ENCODE data around the gene TAS2R38.
"Not testable (repeated sequence)": the region's sequence is repeated elsewhere in the genome, so short reads cannot be mapped to it uniquely, and the experiment has no call there.

Gene TAS2R38

DNA sequence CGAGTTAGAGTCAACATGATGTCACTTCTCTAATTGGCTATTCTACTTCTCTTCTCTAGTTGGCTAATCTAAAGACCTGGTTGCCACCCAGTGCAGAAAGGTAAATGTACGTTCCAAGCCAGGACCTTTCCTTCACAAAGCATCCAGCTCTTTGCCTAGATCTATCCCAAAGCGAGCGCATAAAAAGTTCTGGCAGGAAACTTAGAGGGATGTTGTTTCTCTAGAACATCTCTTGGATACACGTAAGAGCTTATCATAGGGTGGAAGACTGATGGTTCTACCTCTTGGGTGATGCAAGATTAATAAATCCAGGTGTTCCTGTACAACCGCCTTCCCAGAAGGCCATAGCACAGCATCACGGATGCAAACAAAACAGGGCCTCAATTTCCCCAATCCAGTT is at the start of gene TAS2R38:
TAS2R38 (minus strand) TSS at position 101 of the 400 bp plus-strand sequence; CDS start at position 17, 84 bp downstream.
- no peak for DNase-seq (ENCODE audit: low read depth in 2 of 2)

DNA sequence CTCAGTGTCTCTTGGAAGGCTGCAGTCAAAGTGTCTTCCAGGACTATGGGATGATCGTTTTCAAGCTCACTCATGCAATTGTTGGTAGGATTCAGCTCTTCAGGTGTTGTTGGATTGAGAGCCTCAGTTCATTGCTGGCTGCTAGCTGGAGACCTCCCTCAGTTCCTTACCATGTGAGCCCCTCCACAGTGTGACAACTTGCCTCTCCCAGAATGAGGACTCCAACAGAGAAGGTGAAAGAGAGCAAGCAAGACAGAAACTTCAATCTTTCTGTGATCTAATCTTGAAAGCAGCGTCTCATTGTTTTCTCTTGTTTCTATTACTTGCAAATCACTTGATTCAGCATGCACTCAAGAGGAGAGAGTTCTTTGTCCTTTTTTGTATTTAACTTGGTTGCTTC is 44.6 kb upstream of the TAS2R38 start:
- no peak for DNase-seq (ENCODE audit: low read depth in 2 of 2)

GRCh38 chr7:142017451-142017850 is 43.9 kb upstream of the TAS2R38 start:
- DNase-seq (ENCODE audit: low read depth in 2 of 2) = no peak

GRCh38 chr7:142012825-142013511 is 39.4 kb upstream of the TAS2R38 start:
- no peak for DNase-seq (ENCODE audit: low read depth in 2 of 2)

DNA sequence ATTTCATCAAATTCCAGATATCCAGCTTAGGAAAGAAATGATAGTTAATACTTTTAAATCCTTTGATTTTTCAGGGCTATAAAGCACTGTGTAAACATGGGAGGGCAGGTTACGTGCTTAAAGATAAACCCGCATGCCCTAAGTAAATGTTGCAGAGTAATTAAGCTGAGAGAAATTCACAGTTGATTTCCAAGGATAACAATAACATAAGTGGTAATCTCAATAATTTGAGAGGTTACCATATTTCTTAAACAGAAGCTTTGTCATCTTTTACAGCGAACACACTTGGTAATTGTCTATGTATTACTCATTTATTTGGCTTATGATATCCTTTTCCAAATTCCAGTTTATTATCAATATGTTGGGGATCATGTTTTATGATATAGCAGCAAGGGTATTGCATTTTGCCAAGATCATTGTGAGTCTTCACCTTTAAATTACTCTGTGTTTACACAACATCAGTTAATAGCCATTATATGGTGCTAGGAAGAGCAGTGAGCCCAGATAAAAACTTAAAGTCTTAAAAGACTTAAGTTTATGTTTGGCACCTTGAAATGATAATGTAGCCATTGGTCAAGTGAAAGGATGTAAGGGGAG is 37.5 kb upstream of the TAS2R38 start:
- DNase-seq (ENCODE audit: low read depth in 2 of 2) = no peak

DNA sequence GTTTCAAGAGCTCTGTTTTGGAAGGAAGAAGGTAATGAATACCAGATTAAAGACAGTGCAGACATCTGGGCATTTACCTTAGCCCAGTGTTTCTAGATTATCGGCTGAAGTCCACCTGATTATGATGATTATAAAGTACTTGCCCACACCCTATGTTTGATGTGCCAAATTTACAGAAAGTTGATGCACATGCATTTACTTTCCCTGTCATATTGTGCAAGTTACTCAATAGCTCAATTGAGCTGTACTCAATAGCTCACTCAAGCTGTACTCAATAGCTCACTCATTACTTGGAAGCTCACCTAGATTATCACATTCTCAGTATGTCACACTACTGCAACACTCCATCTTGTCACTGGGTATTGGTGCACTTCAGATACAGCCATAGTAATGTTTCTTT is 35.6 kb upstream of the TAS2R38 start:
- DNase-seq (ENCODE audit: low read depth in 2 of 2) = no peak

DNA sequence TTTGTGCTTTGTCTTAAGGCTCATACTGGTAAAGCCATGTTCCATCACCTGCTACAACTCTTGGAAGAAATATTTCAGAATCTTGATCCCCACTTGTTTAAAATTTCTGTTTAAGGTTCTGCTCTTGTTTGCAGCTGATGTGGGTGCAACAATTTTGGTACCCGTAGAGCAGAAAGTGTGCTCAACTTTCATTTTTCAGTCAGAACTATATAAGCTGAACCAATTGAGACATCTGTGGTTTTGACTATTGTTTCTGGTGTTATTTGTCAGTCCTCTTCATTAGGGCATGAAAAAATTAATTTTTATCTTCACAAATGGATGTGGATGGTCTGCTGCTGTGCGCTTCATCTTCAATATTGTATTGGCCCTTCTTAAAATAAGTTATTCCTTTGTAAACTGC is 33.0 kb upstream of the TAS2R38 start:
- no peak for DNase-seq (ENCODE audit: low read depth in 2 of 2)

DNA sequence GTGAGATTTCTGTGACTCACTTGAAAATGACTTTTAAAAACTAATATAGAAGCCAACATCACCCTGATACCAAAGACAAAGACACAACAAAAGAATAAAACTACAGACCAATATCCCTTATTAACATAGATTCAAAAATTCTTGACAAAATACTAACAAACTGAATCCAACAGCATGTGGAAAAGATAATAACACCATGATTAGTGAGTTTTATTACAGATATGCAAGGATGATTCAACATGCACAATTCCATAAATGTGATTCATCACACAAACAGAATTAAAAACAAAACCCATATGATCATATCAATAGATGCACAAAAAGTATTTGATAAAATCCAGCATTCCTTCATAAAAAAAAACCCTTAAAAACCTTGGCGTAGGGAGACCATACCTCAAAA is 28.6 kb upstream of the TAS2R38 start:
- no peak for DNase-seq (ENCODE audit: low read depth in 2 of 2)

DNA sequence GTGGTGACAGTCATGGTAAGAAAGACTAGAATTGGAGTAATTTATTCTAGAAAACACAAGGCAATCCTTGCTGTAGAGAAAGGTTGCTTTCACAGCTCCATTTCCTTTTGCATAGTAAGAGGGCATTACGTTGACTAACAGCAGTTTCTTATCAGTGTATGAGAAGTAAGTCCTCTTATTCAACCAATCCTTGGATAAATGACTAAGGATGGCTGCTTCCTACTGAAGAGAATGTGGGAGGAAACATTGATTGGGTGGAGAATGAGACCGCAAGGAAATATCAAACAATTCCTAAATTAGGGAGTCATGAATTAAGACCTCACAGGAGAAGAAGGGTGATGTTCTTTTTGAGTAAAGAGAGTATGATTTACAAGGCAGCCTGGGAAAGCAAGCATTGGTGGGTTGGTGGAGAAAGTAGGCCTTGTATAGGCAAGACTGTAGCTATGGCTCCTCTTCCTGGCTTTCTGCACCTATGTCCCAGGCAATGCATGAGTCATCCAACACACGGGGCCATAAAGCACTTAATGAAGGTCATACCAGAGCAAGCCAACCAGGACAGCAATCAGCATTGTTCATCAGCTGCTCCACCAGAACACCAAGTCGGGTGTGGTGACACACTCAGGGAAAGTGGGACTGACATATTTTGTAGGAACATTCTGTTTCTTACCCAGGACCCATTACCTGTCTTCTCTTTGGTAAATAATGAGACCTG is 27.7 kb upstream of the TAS2R38 start:
- DNase-seq (ENCODE audit: low read depth in 2 of 2) = no peak

- DNase-seq (ENCODE audit: low read depth in 2 of 2) = no peak
These were observed 26.7 kb upstream of the TAS2R38 start for GRCh38 chr7:142000244-142000643.

- DNase-seq (ENCODE audit: low read depth in 2 of 2) = no peak
These were observed 25.6 kb upstream of the TAS2R38 start for GRCh38 chr7:141999058-141999623.

- no peak for DNase-seq (ENCODE audit: low read depth in 2 of 2)
These were observed 19.8 kb upstream of the TAS2R38 start for GRCh38 chr7:141993354-141993753.

- DNase-seq (ENCODE audit: low read depth in 2 of 2) = no peak
These were observed 19.1 kb upstream of the TAS2R38 start for GRCh38 chr7:141992688-141993087.

DNA sequence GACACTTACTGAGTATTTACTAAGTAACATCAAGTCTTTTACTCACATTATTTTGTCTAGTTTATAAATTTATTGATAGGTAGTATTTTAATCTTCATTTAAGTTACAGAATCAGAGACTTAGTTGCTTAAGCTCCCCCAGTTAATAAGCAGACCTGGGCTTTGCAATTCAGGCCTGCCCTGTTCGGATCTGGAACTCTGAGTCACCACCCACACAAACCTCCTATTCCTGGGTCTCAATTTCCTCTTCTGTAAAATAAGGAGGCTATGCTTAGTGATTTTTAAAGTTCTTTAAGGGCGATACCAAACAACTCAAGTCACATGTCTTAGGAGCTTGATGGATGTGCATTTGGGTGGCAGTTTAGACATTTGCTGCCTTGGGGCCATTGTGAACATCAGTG is 18.6 kb upstream of the TAS2R38 start:
- DNase-seq (ENCODE audit: low read depth in 2 of 2) = no peak

GRCh38 chr7:141991140-141991539 is 17.6 kb upstream of the TAS2R38 start:
- DNase-seq (ENCODE audit: low read depth in 2 of 2) = no peak

- no peak for DNase-seq (ENCODE audit: low read depth in 2 of 2)
These were observed 16.6 kb upstream of the TAS2R38 start for GRCh38 chr7:141990011-141990725.

DNA sequence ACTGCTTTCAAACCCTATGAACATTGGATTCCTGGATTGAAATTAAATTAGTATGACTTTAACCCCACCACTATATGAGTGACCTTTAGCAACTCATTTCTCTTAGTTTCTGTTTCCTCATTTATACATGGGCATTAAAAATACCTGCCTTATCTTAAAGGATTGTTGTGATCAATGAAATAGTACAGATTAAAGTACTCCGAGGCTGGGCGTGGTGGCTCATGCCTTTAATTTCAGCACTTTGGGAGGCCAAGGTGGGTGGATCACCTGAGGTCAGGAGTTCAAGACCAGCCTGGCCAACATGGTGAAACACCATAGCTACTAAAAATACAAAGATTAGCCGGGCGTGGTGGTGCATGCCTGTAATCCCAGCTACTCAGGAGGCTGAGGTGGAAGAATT is 14.2 kb upstream of the TAS2R38 start:
- DNase-seq (ENCODE audit: low read depth in 2 of 2) = not testable (repeated sequence)

GRCh38 chr7:141986923-141987322 is 13.3 kb upstream of the TAS2R38 start:
- no peak for DNase-seq (ENCODE audit: low read depth in 2 of 2)

- not testable (repeated sequence) for DNase-seq (ENCODE audit: low read depth in 2 of 2)
These were observed 12.4 kb upstream of the TAS2R38 start for GRCh38 chr7:141985926-141986325.

- DNase-seq (ENCODE audit: low read depth in 2 of 2) = no peak
These were observed 6.0 kb upstream of the TAS2R38 start for GRCh38 chr7:141979568-141979967.

DNA sequence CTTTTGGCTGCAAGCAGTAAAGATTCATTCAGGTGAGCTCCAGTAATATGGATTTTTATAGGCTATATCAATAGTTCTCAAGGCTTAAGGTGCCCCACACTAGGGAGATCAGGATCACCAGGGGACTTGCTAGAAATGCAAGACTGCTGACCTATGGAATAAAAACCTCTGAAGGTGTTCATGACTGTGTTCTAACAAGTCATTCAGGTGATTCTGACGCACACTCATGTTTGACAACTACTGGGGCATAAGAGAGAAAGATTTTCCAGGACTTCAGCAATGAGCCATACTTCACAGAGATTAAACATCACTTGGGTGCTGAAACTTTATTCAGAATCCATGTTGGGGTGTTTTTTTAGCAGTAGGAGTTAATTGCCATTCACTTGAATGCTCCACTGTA is 4.8 kb upstream of the TAS2R38 start:
- no peak for DNase-seq (ENCODE audit: low read depth in 2 of 2)

Data from stimulated activated CD4-positive, alpha-beta T cell treated with anti-CD3 and anti-CD28 coated beads, Interleukin-1b, Interleukin-23, amount 100 ng/mL, for 4 hours (primary cell).